ENCODE measurements around the gene MOV10.

The MOV10 gene

DNA sequence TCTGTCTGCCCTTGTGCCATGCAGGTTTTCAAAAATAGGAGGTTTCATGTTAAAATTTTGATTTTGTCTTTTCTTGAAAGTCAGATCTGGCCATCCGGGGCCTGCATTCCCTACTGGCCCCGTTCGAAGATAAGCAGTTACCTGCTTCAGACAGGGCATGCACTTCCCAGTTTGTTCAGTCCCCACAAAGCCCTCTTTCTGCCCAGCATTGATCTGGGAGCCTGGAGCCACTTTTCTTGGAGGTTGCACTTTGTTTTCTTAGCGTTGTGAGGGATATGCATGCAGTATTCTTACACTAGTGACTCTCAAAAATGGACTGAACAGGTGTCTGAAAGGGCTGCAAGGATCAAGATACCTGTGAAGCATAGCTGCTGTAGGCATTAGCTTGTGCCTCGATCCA lies 11.5 kb downstream of the MOV10 start:
- DNase-seq (ENCODE audit: low spot score), result no peak
- in situ Hi-C loops (cut with MboI; ENCODE audit: low sequenced_read_pairs, unreplicated experiment), result no loop called here
- TF ChIP-seq, protein P1, sequence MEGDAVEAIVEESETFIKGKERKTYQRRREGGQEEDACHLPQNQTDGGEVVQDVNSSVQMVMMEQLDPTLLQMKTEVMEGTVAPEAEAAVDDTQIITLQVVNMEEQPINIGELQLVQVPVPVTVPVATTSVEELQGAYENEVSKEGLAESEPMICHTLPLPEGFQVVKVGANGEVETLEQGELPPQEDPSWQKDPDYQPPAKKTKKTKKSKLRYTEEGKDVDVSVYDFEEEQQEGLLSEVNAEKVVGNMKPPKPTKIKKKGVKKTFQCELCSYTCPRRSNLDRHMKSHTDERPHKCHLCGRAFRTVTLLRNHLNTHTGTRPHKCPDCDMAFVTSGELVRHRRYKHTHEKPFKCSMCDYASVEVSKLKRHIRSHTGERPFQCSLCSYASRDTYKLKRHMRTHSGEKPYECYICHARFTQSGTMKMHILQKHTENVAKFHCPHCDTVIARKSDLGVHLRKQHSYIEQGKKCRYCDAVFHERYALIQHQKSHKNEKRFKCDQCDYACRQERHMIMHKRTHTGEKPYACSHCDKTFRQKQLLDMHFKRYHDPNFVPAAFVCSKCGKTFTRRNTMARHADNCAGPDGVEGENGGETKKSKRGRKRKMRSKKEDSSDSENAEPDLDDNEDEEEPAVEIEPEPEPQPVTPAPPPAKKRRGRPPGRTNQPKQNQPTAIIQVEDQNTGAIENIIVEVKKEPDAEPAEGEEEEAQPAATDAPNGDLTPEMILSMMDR (IDR thresholded peaks at IDR 0.05; ENCODE audit: borderline replicate concordance, control extremely low read depth, extremely low read depth, insufficient read depth, missing control alignments), result no peak

GRCh38 chr1:112686417-112686816 lies 12.0 kb downstream of the MOV10 start:
- no peak for DNase-seq (ENCODE audit: low spot score)
- in situ Hi-C loops (cut with MboI; ENCODE audit: low sequenced_read_pairs, unreplicated experiment), result no loop called here
- TF ChIP-seq, protein P1 (IDR thresholded peaks at IDR 0.05; ENCODE audit: borderline replicate concordance, control extremely low read depth, extremely low read depth, insufficient read depth, missing control alignments), result no peak

DNA sequence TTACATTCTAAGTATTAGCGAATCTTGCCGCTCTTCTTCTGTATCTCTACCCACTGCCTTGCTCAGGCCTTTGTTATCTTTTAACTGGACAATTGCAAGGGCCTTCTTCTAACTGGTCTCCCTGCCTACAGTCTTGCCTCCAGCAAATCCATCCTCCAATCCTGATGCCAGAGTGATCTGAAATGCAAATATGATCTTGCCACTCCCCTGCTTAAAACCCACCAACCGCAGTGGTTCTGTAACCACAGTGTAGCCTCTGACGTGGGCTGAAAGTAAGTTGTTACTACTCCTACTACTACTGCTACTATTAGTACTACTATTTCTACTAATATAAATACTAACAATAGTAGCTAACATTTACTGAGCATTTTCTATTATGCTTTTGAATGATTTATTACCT lies 12.4 kb downstream of the MOV10 start:
- TF ChIP-seq, protein P1 (IDR thresholded peaks at IDR 0.05; ENCODE audit: borderline replicate concordance, control extremely low read depth, extremely low read depth, insufficient read depth, missing control alignments), result no peak
- in situ Hi-C loops (cut with MboI; ENCODE audit: low sequenced_read_pairs, unreplicated experiment), result no loop called here
- DNase-seq (ENCODE audit: low spot score), result no peak

- DNase-seq (ENCODE audit: low spot score), result no peak
- in situ Hi-C loops (cut with MboI; ENCODE audit: low sequenced_read_pairs, unreplicated experiment), result no loop called here
- TF ChIP-seq, protein P1 (IDR thresholded peaks at IDR 0.05; ENCODE audit: borderline replicate concordance, control extremely low read depth, extremely low read depth, insufficient read depth, missing control alignments), result no peak
These were observed 12.9 kb downstream of the MOV10 start for GRCh38 chr1:112687361-112687760.

DNA sequence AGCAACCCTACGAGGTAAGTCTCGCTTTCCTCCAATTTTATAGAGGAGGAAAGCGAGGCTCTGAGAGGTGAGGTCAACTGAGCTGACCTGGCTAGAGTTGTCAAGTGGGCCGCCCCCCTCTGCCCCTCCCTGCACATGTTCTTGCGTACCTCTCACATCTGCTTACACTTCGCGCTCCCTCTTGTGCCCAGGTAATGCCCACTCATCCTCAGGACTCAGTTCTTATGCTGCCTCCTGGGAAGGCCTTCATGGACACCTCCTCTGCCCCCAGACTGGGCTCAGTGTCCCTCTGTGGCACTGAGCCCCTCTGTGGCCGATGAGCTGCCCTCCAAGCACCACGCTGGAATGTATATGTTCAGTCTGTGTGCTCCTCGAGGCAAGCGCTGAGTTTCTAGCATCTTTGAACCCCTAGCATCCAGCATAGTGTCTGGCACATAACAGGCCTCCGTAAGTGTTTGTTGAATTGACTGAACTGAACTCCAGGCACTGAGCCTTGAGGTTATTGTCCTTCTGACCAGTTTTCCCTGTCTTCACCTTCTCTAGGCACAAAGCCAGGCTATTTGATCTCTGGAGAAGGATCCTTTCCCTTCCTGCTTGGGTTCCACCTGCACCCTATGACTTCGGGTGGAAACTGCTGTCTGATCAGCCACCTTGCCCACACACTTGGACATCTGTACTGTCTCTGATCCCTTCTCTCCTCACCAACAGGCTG lies 13.5 kb downstream of the MOV10 start:
- DNase-seq (ENCODE audit: low spot score), result no peak
- TF ChIP-seq, protein P1 (IDR thresholded peaks at IDR 0.05; ENCODE audit: borderline replicate concordance, control extremely low read depth, extremely low read depth, insufficient read depth, missing control alignments), result no peak
- in situ Hi-C loops (cut with MboI; ENCODE audit: low sequenced_read_pairs, unreplicated experiment), result no loop called here

GRCh38 chr1:112688781-112689193 lies 14.3 kb downstream of the MOV10 start:
- TF ChIP-seq, protein P1 (IDR thresholded peaks at IDR 0.05; ENCODE audit: borderline replicate concordance, control extremely low read depth, extremely low read depth, insufficient read depth, missing control alignments), result no peak
- in situ Hi-C loops (cut with MboI; ENCODE audit: low sequenced_read_pairs, unreplicated experiment), result no loop called here
- no peak for DNase-seq (ENCODE audit: low spot score)
